HL-60 (cell line): Measurements from ENCODE around the gene TAF4.

Source experiments
- CTCF ChIP-seq: IDR thresholded peaks from one replicate; pipeline ENCODE4 v1.5.1; 2011; ENCODE audit warnings: low read length, control low read depth, inconsistent platforms; ENCODE audit not compliant: insufficient read depth
- GABPA ChIP-seq: IDR thresholded peaks from 2 replicates; pipeline ENCODE4 v1.6.1; 2012; ENCODE audit warnings: low read depth
- REST ChIP-seq: IDR thresholded peaks from 2 replicates; pipeline ENCODE4 v1.6.1; 2012; ENCODE audit warnings: low read depth; ENCODE audit not compliant: insufficient replicate concordance

- no peak for TF ChIP-seq CTCF
- TF ChIP-seq REST = no peak
- TF ChIP-seq GABPA = no peak
Measured at GRCh38 chr20:62027698-62028321, 37.9 kb downstream of the TAF4 start.
